Measurements from ENCODE around the gene SRMS.

Gene SRMS

DNA sequence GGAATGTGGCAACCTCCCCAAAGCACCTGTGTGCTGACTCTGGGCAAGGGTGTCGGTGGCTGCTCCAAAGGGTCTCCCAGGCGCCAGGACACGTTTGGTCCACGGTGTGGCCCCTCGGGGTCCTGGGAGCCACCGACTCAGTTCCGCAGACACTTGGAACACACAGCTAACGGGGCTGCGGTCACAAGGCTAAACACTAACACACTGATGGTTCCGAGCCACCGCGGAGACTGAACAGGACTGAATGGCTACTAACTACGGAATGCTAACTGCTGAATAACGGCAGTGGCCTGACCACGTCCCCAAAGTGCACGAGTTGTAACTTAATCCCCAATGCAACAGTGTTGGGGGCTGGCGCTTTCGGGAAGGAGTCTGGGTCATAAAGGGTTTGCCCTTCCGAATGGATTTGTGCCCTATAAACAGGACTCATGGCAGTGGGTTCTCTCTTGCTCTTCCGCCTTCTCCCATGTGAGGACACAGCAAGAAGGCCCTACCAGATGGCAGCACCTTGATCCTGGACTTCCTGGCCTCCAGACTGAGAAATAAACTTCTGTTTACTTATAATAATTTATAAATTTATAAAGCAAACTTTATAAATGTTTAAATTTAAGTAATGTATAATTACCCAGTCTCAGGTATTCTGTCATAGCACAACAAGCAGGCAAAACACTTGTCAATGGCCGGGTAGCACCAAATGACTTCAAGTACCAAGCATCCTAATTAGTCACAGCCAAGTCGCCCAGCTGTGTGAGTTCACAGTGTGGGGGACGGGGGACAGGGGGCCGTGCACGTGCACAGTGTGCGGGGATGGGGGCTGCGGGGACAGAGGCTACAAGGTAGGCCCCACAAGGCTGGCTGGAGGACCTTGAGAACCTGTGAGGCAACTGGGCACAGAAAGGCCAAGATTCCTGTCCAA, 46.4 kb downstream of the SRMS start:
- Histone ChIP-seq H3K79me1 (ENCODE audit: low read depth, low read length) (no peaks in the 10 kb centered on the region), H3K27ac (replicated peaks; ENCODE audit: low read length) (no peak overlapping the region), H3K36me3 (replicated peaks in 1 of 2; ENCODE audit: control insufficient read depth in 2 of 2, insufficient read depth in 2 of 2, low read length in 2 of 2) (no peaks in the 10 kb centered on the region), H3K14ac (ENCODE audit: low read length) (peak overlapping the region; percentile 39), H3K4me2 (ENCODE audit: insufficient read depth, low read length, poor library complexity, severe bottlenecking) (no peak overlapping the region), H2BK15ac (ENCODE audit: low read length) (peak overlapping the region; percentile 49), H2BK5ac (ENCODE audit: low read length) (no peak overlapping the region), H4K8ac (ENCODE audit: low read depth, low read length) (no peak overlapping the region), H3K18ac (ENCODE audit: low read length) (peak overlapping the region; percentile 76), H3K4ac (ENCODE audit: low read length) (peak overlapping the region; percentile 53), H3K27me3 (ENCODE audit: control insufficient read depth in 3 of 3, insufficient read depth in 3 of 3, low read depth in 1 of 3, low read length in 3 of 3) (peaks cover 24 to 49% (median 42%) of the 10 kb centered on the region in 3 experiments), H2AK5ac (ENCODE audit: low read depth, low read length) (peak overlapping the region; percentile 92), H2BK120ac (ENCODE audit: low read depth, low read length) (no peak overlapping the region), H2BK12ac (ENCODE audit: low read length) (no peak overlapping the region), H4K91ac (ENCODE audit: low read depth, low read length, poor library complexity) (no peak overlapping the region), H3K4me1 (ENCODE audit: control insufficient read depth in 2 of 2, insufficient read depth in 1 of 2, low read depth in 1 of 2, low read length in 2 of 2) (peaks cover 9 to 19% of the 10 kb centered on the region in 2 donors), H3K9me3 (replicated peaks in 1 of 2; ENCODE audit: control insufficient read depth in 2 of 2, insufficient read depth in 1 of 2, low read depth in 1 of 2, low read length in 2 of 2) (peaks cover 3 to 13% of the 10 kb centered on the region in 2 donors), H2AFZ (ENCODE audit: low read length) (no peak overlapping the region), H3K9ac (ENCODE audit: low read depth, low read length, poor library complexity) (no peak overlapping the region), H3K4me3 (ENCODE audit: low read length in 2 of 2) (no peak overlapping the region), H3K23ac (ENCODE audit: low read depth, low read length, poor library complexity) (no peak overlapping the region)
- WGBS, 2 donors (ENCODE audit: extremely low coverage in 2 of 2, insufficient read length in 2 of 2, insufficient replicate concordance in 1 of 2), result no CpG with 5 or more reads among the region's 27 CpGs
- DNase-seq (ENCODE audit: low spot score), result no peak

DNA sequence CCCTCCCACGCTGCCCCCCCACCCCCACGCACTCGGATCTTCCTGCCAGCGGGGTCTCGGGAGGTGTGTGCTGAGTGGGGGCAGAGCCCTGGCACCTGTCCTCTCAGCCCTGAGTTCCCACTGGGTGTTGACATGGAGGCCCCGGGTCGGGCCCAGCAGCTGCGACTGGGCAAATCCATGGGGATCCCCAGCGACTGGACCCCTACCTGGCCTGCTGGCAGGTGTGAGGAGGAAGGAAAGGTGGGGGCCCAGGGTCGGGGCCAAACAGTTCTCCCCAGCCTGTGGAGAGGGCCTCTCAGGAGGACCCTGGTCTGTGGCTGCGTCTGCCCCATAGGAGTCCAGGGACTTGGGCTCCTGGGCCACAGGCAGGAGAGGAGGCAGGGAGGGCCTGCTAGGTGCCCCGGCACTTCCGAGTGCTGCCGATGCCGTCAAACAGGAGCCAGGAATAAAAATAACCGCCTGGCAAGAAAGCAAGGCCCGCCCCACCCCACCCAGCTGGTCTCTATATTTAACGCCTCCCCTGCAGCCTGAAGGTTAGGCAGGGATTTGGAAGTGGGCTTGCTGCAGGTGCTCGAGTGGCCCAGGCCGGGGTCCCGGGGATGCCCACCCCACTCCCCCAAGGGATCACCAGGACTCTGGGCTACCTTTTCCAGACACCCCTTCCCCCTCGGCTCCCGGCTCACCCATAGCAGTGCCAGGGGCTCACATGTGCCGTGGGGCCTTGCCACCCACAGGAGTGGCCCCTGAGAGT, 47.2 kb downstream of the SRMS start:
- Histone ChIP-seq H3K23ac (ENCODE audit: low read depth, low read length, poor library complexity) (no peak overlapping the region), H2BK5ac (ENCODE audit: low read length) (no peak overlapping the region), H4K8ac (ENCODE audit: low read depth, low read length) (no peak overlapping the region), H2BK15ac (ENCODE audit: low read length) (no peak overlapping the region), H3K9ac (ENCODE audit: low read depth, low read length, poor library complexity) (no peak overlapping the region), H3K79me1 (ENCODE audit: low read depth, low read length) (no peaks in the 10 kb centered on the region), H4K91ac (ENCODE audit: low read depth, low read length, poor library complexity) (no peak overlapping the region), H3K27me3 (ENCODE audit: control insufficient read depth in 3 of 3, insufficient read depth in 3 of 3, low read depth in 1 of 3, low read length in 3 of 3) (peaks cover 24 to 49% (median 42%) of the 10 kb centered on the region in 3 experiments), H2BK12ac (ENCODE audit: low read length) (no peak overlapping the region), H3K36me3 (replicated peaks in 1 of 2; ENCODE audit: control insufficient read depth in 2 of 2, insufficient read depth in 2 of 2, low read length in 2 of 2) (no peaks in the 10 kb centered on the region), H3K14ac (ENCODE audit: low read length) (peak overlapping the region; percentile 71), H3K27ac (replicated peaks; ENCODE audit: low read length) (no peak overlapping the region), H3K4me1 (ENCODE audit: control insufficient read depth in 2 of 2, insufficient read depth in 1 of 2, low read depth in 1 of 2, low read length in 2 of 2) (peaks cover 9 to 19% of the 10 kb centered on the region in 2 donors), H3K4me3 (ENCODE audit: low read length in 2 of 2) (no peak overlapping the region), H3K18ac (ENCODE audit: low read length) (peak overlapping the region; percentile 57), H2AFZ (ENCODE audit: low read length) (no peak overlapping the region), H2AK5ac (ENCODE audit: low read depth, low read length) (peak overlapping the region; percentile 92), H3K9me3 (replicated peaks in 1 of 2; ENCODE audit: control insufficient read depth in 2 of 2, insufficient read depth in 1 of 2, low read depth in 1 of 2, low read length in 2 of 2) (peaks cover 3 to 8% of the 10 kb centered on the region in 2 donors), H3K4me2 (ENCODE audit: insufficient read depth, low read length, poor library complexity, severe bottlenecking) (no peak overlapping the region), H2BK120ac (ENCODE audit: low read depth, low read length) (no peak overlapping the region), H3K4ac (ENCODE audit: low read length) (no peak overlapping the region)
- DNase-seq (ENCODE audit: low spot score), result no peak
- no CpG with 5 or more reads among the region's 24 CpGs for WGBS, 2 donors (ENCODE audit: extremely low coverage in 2 of 2, insufficient read length in 2 of 2, insufficient replicate concordance in 1 of 2)

DNA sequence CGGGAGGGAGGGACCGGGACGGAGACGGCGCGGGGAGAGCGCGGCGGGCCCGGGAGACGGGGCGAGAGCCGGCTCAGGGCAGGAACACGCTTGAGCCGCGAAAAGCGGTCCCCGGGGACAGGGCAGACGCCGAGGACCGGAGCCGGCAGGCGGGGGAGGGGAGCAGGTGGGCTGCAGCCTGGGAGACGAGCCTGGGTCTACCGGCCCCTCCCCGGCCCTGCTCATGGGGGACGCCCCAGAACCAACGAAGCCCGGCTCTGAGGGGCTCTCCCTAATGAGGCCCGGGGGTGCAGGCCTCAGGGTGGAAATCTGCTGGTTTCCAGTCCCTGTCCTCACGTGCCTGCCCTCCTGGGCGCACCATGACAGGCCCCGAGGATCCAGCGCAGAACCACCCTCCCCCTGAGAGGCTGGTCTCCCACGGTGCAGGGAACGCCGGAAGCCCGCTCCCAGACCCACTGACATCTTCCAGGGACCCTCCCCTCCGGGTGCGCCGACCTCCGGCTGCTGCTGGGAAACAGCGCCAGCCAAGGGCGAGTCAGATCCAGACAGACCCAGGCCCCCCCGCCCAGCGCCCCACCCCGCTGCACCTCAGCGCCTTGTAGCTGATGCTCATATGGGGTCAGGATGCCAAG, 48.1 kb downstream of the SRMS start:
- peaks cover 24 to 49% (median 42%) of the 10 kb centered on the region in 3 experiments for H3K27me3 ChIP-seq (ENCODE audit: control insufficient read depth in 3 of 3, insufficient read depth in 3 of 3, low read depth in 1 of 3, low read length in 3 of 3)
- H2BK120ac ChIP-seq (ENCODE audit: low read depth, low read length), result no peak overlapping the region
- peaks cover 9 to 19% of the 10 kb centered on the region in 2 donors for H3K4me1 ChIP-seq (ENCODE audit: control insufficient read depth in 2 of 2, insufficient read depth in 1 of 2, low read depth in 1 of 2, low read length in 2 of 2)
- H3K18ac ChIP-seq (ENCODE audit: low read length), result peak overlapping the region; percentile 71
- no CpG with 5 or more reads among the region's 48 CpGs for WGBS, 2 donors (ENCODE audit: extremely low coverage in 2 of 2, insufficient read length in 2 of 2, insufficient replicate concordance in 1 of 2)
- DNase-seq (ENCODE audit: low spot score), result no peak
- H2BK15ac ChIP-seq (ENCODE audit: low read length), result no peak overlapping the region
- no peak overlapping the region for H2BK12ac ChIP-seq (ENCODE audit: low read length)
- H2BK5ac ChIP-seq (ENCODE audit: low read length), result no peak overlapping the region
- H3K27ac ChIP-seq (replicated peaks; ENCODE audit: low read length), result no peak overlapping the region
- H3K9me3 ChIP-seq (replicated peaks in 1 of 2; ENCODE audit: control insufficient read depth in 2 of 2, insufficient read depth in 1 of 2, low read depth in 1 of 2, low read length in 2 of 2), result peaks cover 0 to 2% of the 10 kb centered on the region in 2 donors
- H3K9ac ChIP-seq (ENCODE audit: low read depth, low read length, poor library complexity), result no peak overlapping the region
- no peak overlapping the region for H3K23ac ChIP-seq (ENCODE audit: low read depth, low read length, poor library complexity)
- no peak overlapping the region for H4K91ac ChIP-seq (ENCODE audit: low read depth, low read length, poor library complexity)
- H3K4me3 ChIP-seq (ENCODE audit: low read length in 2 of 2), result peak overlapping the region; percentile 40 to 56
- no peaks in the 10 kb centered on the region for H3K36me3 ChIP-seq (replicated peaks in 1 of 2; ENCODE audit: control insufficient read depth in 2 of 2, insufficient read depth in 2 of 2, low read length in 2 of 2)
- H3K79me1 ChIP-seq (ENCODE audit: low read depth, low read length), result no peaks in the 10 kb centered on the region
- peak overlapping the region; percentile 89 for H3K4me2 ChIP-seq (ENCODE audit: insufficient read depth, low read length, poor library complexity, severe bottlenecking)
- peak overlapping the region; percentile 73 for H2AFZ ChIP-seq (ENCODE audit: low read length)
- no peak overlapping the region for H3K4ac ChIP-seq (ENCODE audit: low read length)
- no peak overlapping the region for H4K8ac ChIP-seq (ENCODE audit: low read depth, low read length)
- H2AK5ac ChIP-seq (ENCODE audit: low read depth, low read length), result peak overlapping the region; percentile 15
- peak overlapping the region; percentile 71 for H3K14ac ChIP-seq (ENCODE audit: low read length)
